Measurements from ENCODE around the gene PLN.
A peak's percentile ranks its signal among the peaks of the same experiment; 100 is the strongest.

Gene PLN

GRCh38 chr6:118578617-118579016 is 30.5 kb downstream of the PLN start:
- H3K4me1 ChIP-seq (ENCODE audit: control insufficient read depth in 1 of 2, insufficient read depth in 2 of 2, low read length in 2 of 2) = peaks cover 0 to 2% of the 10 kb centered on the region in 2 experiments
- peaks cover 10% of the 10 kb centered on the region for H3K9me3 ChIP-seq (ENCODE audit: insufficient read depth, low read depth, low read length)
- H3K14ac ChIP-seq (ENCODE audit: low read length) = no peak overlapping the region
- H3K18ac ChIP-seq (ENCODE audit: low read length) = no peak overlapping the region
- peaks cover 6 to 7% of the 10 kb centered on the region in 2 experiments for H3K36me3 ChIP-seq (ENCODE audit: control insufficient read depth in 1 of 2, insufficient read depth in 2 of 2, low read length in 2 of 2)
- H3K27me3 ChIP-seq (ENCODE audit: insufficient read depth, low read length) = no peaks in the 10 kb centered on the region
- no peak overlapping the region for H3K27ac ChIP-seq (ENCODE audit: low read depth, low read length)
- no peak overlapping the region for H4K91ac ChIP-seq (ENCODE audit: low read depth, low read length)
- no peak overlapping the region for H2AK5ac ChIP-seq (ENCODE audit: low read length)
- no peak overlapping the region for H2BK5ac ChIP-seq (ENCODE audit: low read depth, low read length, poor library complexity)
- no peak overlapping the region for H2BK120ac ChIP-seq (ENCODE audit: insufficient read depth, low read length, poor library complexity)
- H3K79me2 ChIP-seq (ENCODE audit: control insufficient read depth, insufficient read depth, low read length, poor library complexity) = no peaks in the 10 kb centered on the region
- no peak overlapping the region for H2AFZ ChIP-seq (ENCODE audit: insufficient read depth, low read length, poor library complexity)
- no peak overlapping the region for H3K23ac ChIP-seq (ENCODE audit: low read length)
- no peak overlapping the region for H3K4me2 ChIP-seq (ENCODE audit: low read length)
- no peak overlapping the region for H3K9ac ChIP-seq (ENCODE audit: low read length)
- H3K4ac ChIP-seq (ENCODE audit: low read depth, low read length) = no peak overlapping the region
- no peak overlapping the region for H2BK12ac ChIP-seq (ENCODE audit: low read length)
- H4K8ac ChIP-seq (ENCODE audit: low read depth, low read length) = no peak overlapping the region
- H3K79me1 ChIP-seq (ENCODE audit: low read length) = no peaks in the 10 kb centered on the region
- H3K4me3 ChIP-seq (ENCODE audit: low read depth, low read length) = no peak overlapping the region
- H4K12ac ChIP-seq (ENCODE audit: low read depth, low read length) = no peak overlapping the region
- no CpG with 5 or more reads among the region's 12 CpGs for WGBS (ENCODE audit: extremely low coverage, insufficient coverage, insufficient read length)
- no peak for DNase-seq

GRCh38 chr6:118579786-118580185 is 31.7 kb downstream of the PLN start:
- no peak for DNase-seq
- Histone ChIP-seq H3K36me3 (ENCODE audit: control insufficient read depth in 1 of 2, insufficient read depth in 2 of 2, low read length in 2 of 2) (peaks cover under 1 to 2% of the 10 kb centered on the region in 2 experiments), H4K12ac (ENCODE audit: low read depth, low read length) (no peak overlapping the region), H3K4me2 (ENCODE audit: low read length) (no peak overlapping the region), H3K23ac (ENCODE audit: low read length) (no peak overlapping the region), H3K9me3 (ENCODE audit: insufficient read depth, low read depth, low read length) (peaks cover 3% of the 10 kb centered on the region), H3K4me3 (ENCODE audit: low read depth, low read length) (no peak overlapping the region), H3K4me1 (ENCODE audit: control insufficient read depth in 1 of 2, insufficient read depth in 2 of 2, low read length in 2 of 2) (peaks cover 0 to 2% of the 10 kb centered on the region in 2 experiments), H3K18ac (ENCODE audit: low read length) (peak overlapping the region; percentile 35), H2AK5ac (ENCODE audit: low read length) (no peak overlapping the region), H2BK120ac (ENCODE audit: insufficient read depth, low read length, poor library complexity) (no peak overlapping the region), H3K27ac (ENCODE audit: low read depth, low read length) (no peak overlapping the region), H4K91ac (ENCODE audit: low read depth, low read length) (no peak overlapping the region), H2BK12ac (ENCODE audit: low read length) (no peak overlapping the region), H2AFZ (ENCODE audit: insufficient read depth, low read length, poor library complexity) (no peak overlapping the region), H3K9ac (ENCODE audit: low read length) (no peak overlapping the region), H3K4ac (ENCODE audit: low read depth, low read length) (no peak overlapping the region), H3K14ac (ENCODE audit: low read length) (no peak overlapping the region), H4K8ac (ENCODE audit: low read depth, low read length) (no peak overlapping the region), H3K27me3 (ENCODE audit: insufficient read depth, low read length) (no peaks in the 10 kb centered on the region), H3K79me1 (ENCODE audit: low read length) (no peaks in the 10 kb centered on the region), H3K79me2 (ENCODE audit: control insufficient read depth, insufficient read depth, low read length, poor library complexity) (no peaks in the 10 kb centered on the region), H2BK5ac (ENCODE audit: low read depth, low read length, poor library complexity) (no peak overlapping the region)
- WGBS (ENCODE audit: extremely low coverage, insufficient coverage, insufficient read length) = no CpG with 5 or more reads among the region's 2 CpGs

- H2BK120ac ChIP-seq (ENCODE audit: insufficient read depth, low read length, poor library complexity) = no peak overlapping the region
These were observed 32.7 kb downstream of the PLN start for GRCh38 chr6:118580585-118581419.

GRCh38 chr6:118581489-118581959 is 33.4 kb downstream of the PLN start:
- no peak overlapping the region for H2BK120ac ChIP-seq (ENCODE audit: insufficient read depth, low read length, poor library complexity)
- H3K79me1 ChIP-seq (ENCODE audit: low read length) = no peaks in the 10 kb centered on the region
- H4K91ac ChIP-seq (ENCODE audit: low read depth, low read length) = no peak overlapping the region
- H3K18ac ChIP-seq (ENCODE audit: low read length) = no peak overlapping the region
- H3K4me2 ChIP-seq (ENCODE audit: low read length) = no peak overlapping the region
- no peak overlapping the region for H3K4ac ChIP-seq (ENCODE audit: low read depth, low read length)
- no peak overlapping the region for H3K14ac ChIP-seq (ENCODE audit: low read length)
- H3K36me3 ChIP-seq (ENCODE audit: control insufficient read depth in 1 of 2, insufficient read depth in 2 of 2, low read length in 2 of 2) = peaks cover 0 to 2% of the 10 kb centered on the region in 2 experiments
- H3K4me1 ChIP-seq (ENCODE audit: control insufficient read depth in 1 of 2, insufficient read depth in 2 of 2, low read length in 2 of 2) = peaks cover 0 to 2% of the 10 kb centered on the region in 2 experiments
- WGBS (ENCODE audit: extremely low coverage, insufficient coverage, insufficient read length) = no CpG with 5 or more reads among the region's 5 CpGs
- H3K4me3 ChIP-seq (ENCODE audit: low read depth, low read length) = no peak overlapping the region
- H3K9ac ChIP-seq (ENCODE audit: low read length) = no peak overlapping the region
- DNase-seq = peak; percentile 41 to 90
- H4K8ac ChIP-seq (ENCODE audit: low read depth, low read length) = no peak overlapping the region
- no peaks in the 10 kb centered on the region for H3K79me2 ChIP-seq (ENCODE audit: control insufficient read depth, insufficient read depth, low read length, poor library complexity)
- no peak overlapping the region for H2AK5ac ChIP-seq (ENCODE audit: low read length)
- no peak overlapping the region for H3K27ac ChIP-seq (ENCODE audit: low read depth, low read length)
- H2BK5ac ChIP-seq (ENCODE audit: low read depth, low read length, poor library complexity) = no peak overlapping the region
- H2AFZ ChIP-seq (ENCODE audit: insufficient read depth, low read length, poor library complexity) = no peak overlapping the region
- no peak overlapping the region for H2BK12ac ChIP-seq (ENCODE audit: low read length)
- H3K23ac ChIP-seq (ENCODE audit: low read length) = no peak overlapping the region
- H3K9me3 ChIP-seq (ENCODE audit: insufficient read depth, low read depth, low read length) = peaks cover 2% of the 10 kb centered on the region
- H4K12ac ChIP-seq (ENCODE audit: low read depth, low read length) = no peak overlapping the region
- no peaks in the 10 kb centered on the region for H3K27me3 ChIP-seq (ENCODE audit: insufficient read depth, low read length)

More at GRCh38 chr6:118580585-118581419, 32.7 kb downstream of the PLN start:
- Histone ChIP-seq H4K12ac (ENCODE audit: low read depth, low read length) (no peak overlapping the region), H3K4me3 (ENCODE audit: low read depth, low read length) (no peak overlapping the region), H2AFZ (ENCODE audit: insufficient read depth, low read length, poor library complexity) (no peak overlapping the region), H2BK12ac (ENCODE audit: low read length) (no peak overlapping the region), H4K91ac (ENCODE audit: low read depth, low read length) (no peak overlapping the region), H3K9me3 (ENCODE audit: insufficient read depth, low read depth, low read length) (peaks cover 2% of the 10 kb centered on the region), H3K4ac (ENCODE audit: low read depth, low read length) (no peak overlapping the region), H3K4me2 (ENCODE audit: low read length) (no peak overlapping the region), H4K8ac (ENCODE audit: low read depth, low read length) (no peak overlapping the region), H3K9ac (ENCODE audit: low read length) (no peak overlapping the region), H3K18ac (ENCODE audit: low read length) (no peak overlapping the region), H2BK5ac (ENCODE audit: low read depth, low read length, poor library complexity) (no peak overlapping the region), H3K79me2 (ENCODE audit: control insufficient read depth, insufficient read depth, low read length, poor library complexity) (no peaks in the 10 kb centered on the region), H3K79me1 (ENCODE audit: low read length) (no peaks in the 10 kb centered on the region), H3K23ac (ENCODE audit: low read length) (no peak overlapping the region), H3K36me3 (ENCODE audit: control insufficient read depth in 1 of 2, insufficient read depth in 2 of 2, low read length in 2 of 2) (peaks cover 0 to 2% of the 10 kb centered on the region in 2 experiments), H2AK5ac (ENCODE audit: low read length) (no peak overlapping the region), H3K27me3 (ENCODE audit: insufficient read depth, low read length) (no peaks in the 10 kb centered on the region), H3K14ac (ENCODE audit: low read length) (no peak overlapping the region), H3K27ac (ENCODE audit: low read depth, low read length) (no peak overlapping the region), H3K4me1 (ENCODE audit: control insufficient read depth in 1 of 2, insufficient read depth in 2 of 2, low read length in 2 of 2) (peaks cover 0 to 2% of the 10 kb centered on the region in 2 experiments)
- WGBS (ENCODE audit: extremely low coverage, insufficient coverage, insufficient read length) = no CpG with 5 or more reads among the region's 10 CpGs
- peak; percentile 48 to 90 for DNase-seq

All from trophoblast cell (in vitro differentiated cells and primary cell).